Breast epithelium (tissue), 3 donors: Measurements from ENCODE around the gene NFASC.

Source experiments
- POLR2A ChIP-seq: fragments of 450-650 bp; IDR thresholded peaks from one replicate; pipeline ENCODE4 v1.6.1; 2016; ENCODE audit warnings: antibody characterized with exemption, mild to moderate bottlenecking, moderate library complexity
- POLR2AphosphoS5 ChIP-seq, 3 donors: sonication (generic); formaldehyde crosslinking; IDR thresholded peaks; one replicate each; pipeline ENCODE4 v1.6.1; 2017; ENCODE audit warnings: antibody characterized with exemption in 3 of 3
- TF ChIP-seq, protein P1 (sequence below), 3 donors: fragments of 450-650 bp; IDR thresholded peaks; one replicate each; pipeline ENCODE4 v1.5.1; 2016 to 2017; ENCODE audit warnings: antibody characterized with exemption in 3 of 3, mild to moderate bottlenecking in 3 of 3, moderate library complexity in 3 of 3

DNA sequence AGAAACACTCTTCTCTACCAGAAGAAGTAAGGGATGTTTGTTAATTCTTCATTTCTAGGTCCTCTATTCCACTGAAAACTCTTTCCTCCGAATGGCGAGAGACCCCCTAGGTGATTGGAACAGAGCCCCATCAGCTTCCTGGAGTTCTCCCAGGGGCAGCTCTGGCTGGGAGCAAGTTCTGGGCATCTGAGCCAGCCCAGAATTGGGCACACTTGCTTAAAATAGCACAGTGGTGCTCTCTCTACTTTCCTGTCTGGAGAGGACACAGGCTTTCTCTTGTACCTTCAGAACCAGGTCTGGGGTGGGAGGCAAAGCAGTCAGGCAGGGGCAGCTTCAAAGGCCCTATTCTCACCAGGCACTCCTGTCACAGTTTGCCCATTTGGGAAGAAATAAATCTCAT is 89.2 kb downstream of the NFASC start:
- TF ChIP-seq, protein P1, sequence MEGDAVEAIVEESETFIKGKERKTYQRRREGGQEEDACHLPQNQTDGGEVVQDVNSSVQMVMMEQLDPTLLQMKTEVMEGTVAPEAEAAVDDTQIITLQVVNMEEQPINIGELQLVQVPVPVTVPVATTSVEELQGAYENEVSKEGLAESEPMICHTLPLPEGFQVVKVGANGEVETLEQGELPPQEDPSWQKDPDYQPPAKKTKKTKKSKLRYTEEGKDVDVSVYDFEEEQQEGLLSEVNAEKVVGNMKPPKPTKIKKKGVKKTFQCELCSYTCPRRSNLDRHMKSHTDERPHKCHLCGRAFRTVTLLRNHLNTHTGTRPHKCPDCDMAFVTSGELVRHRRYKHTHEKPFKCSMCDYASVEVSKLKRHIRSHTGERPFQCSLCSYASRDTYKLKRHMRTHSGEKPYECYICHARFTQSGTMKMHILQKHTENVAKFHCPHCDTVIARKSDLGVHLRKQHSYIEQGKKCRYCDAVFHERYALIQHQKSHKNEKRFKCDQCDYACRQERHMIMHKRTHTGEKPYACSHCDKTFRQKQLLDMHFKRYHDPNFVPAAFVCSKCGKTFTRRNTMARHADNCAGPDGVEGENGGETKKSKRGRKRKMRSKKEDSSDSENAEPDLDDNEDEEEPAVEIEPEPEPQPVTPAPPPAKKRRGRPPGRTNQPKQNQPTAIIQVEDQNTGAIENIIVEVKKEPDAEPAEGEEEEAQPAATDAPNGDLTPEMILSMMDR (IDR thresholded peaks at IDR 0.05) = no peak
- TF ChIP-seq POLR2AphosphoS5 (IDR thresholded peaks at IDR 0.05) = no peak
- TF ChIP-seq POLR2A = no peak
